GM18951 (cell line): Measurements from ENCODE around the gene C6orf132.
"Not testable (repeated sequence)": the region's sequence is repeated elsewhere in the genome, so short reads cannot be mapped to it uniquely, and the experiment has no call there.

Experiments used
- POLR2A ChIP-seq: IDR thresholded peaks from 4 replicates; pipeline ENCODE4 v1.6.1; 2011; ENCODE audit warnings: mild to moderate bottlenecking; ENCODE audit not compliant: insufficient read length, insufficient read depth; ENCODE audit errors: extremely low read depth
- in situ Hi-C: fragments of 300-500 bp; cut with MboI; formaldehyde crosslinking; loops from one replicate; pipeline ENCODE4 v1.12.0; 2022; ENCODE audit warnings: low sequenced_read_pairs, mixed read lengths, inconsistent platforms; ENCODE audit not compliant: unreplicated experiment

Gene C6orf132

GRCh38 chr6:42171813-42172581 is 29.6 kb upstream of the C6orf132 start:
- in situ Hi-C loops: no loop called here
- no peak for TF ChIP-seq POLR2A

GRCh38 chr6:42169780-42170179 is 27.4 kb upstream of the C6orf132 start:
- in situ Hi-C loops: not testable (repeated sequence)

GRCh38 chr6:42168650-42169049 is 26.2 kb upstream of the C6orf132 start:
- no peak for TF ChIP-seq POLR2A
- in situ Hi-C loops: no loop called here

GRCh38 chr6:42166444-42167141 is 24.2 kb upstream of the C6orf132 start:
- in situ Hi-C loops: no loop called here
- TF ChIP-seq POLR2A: no peak

GRCh38 chr6:42165016-42165415 is 22.6 kb upstream of the C6orf132 start:
- in situ Hi-C loops: no loop called here
- TF ChIP-seq POLR2A: no peak

- in situ Hi-C loops: no loop called here
- TF ChIP-seq POLR2A: no peak
These were observed 21.6 kb upstream of the C6orf132 start for GRCh38 chr6:42163981-42164380.

- in situ Hi-C loops: no loop called here
- TF ChIP-seq POLR2A: no peak
These were observed 20.4 kb upstream of the C6orf132 start for GRCh38 chr6:42162812-42163211.

GRCh38 chr6:42162384-42162783 is 20.0 kb upstream of the C6orf132 start:
- in situ Hi-C loops: no loop called here
- no peak for TF ChIP-seq POLR2A

GRCh38 chr6:42159431-42160024 is 17.1 kb upstream of the C6orf132 start:
- no peak for TF ChIP-seq POLR2A
- in situ Hi-C loops: no loop called here

- no peak for TF ChIP-seq POLR2A
- in situ Hi-C loops: no loop called here
These were observed 16.2 kb upstream of the C6orf132 start for GRCh38 chr6:42158631-42159030.

GRCh38 chr6:42158011-42158410 is 15.6 kb upstream of the C6orf132 start:
- in situ Hi-C loops: no loop called here
- TF ChIP-seq POLR2A: no peak

GRCh38 chr6:42156638-42157037 is 14.2 kb upstream of the C6orf132 start:
- in situ Hi-C loops: no loop called here
- TF ChIP-seq POLR2A: no peak

GRCh38 chr6:42155293-42155692 is 12.9 kb upstream of the C6orf132 start:
- in situ Hi-C loops: no loop called here
- no peak for TF ChIP-seq POLR2A
